ENCODE results near the gene SHKBP1.
"Not testable (repeated sequence)": the region's sequence is repeated elsewhere in the genome, so short reads cannot be mapped to it uniquely, and the experiment has no call there.

Gene SHKBP1

DNA sequence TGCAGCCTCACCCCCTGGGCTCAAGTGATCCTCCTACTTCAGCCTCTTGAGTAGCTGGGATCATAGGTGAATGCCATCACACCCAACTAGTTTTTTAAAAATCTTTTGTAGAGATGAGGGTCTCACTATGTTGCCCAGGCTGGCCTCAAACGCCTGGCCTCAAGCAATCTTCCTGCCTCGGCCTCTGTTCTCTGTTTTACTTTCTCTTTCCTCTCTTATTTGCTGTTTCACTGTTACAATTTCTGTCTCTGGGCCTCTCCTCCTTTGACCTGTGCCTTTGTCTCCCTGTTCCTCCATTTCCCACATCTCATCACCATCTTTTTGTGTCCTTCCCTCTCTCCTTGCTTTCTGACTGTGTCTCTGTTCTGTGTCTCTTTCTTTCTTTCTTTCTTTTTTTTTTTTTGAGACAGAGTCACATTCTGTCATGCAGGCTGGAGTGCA lies 9.3 kb downstream of the SHKBP1 start:
- DNase-seq (ENCODE audit: low spot score), result no peak

DNA sequence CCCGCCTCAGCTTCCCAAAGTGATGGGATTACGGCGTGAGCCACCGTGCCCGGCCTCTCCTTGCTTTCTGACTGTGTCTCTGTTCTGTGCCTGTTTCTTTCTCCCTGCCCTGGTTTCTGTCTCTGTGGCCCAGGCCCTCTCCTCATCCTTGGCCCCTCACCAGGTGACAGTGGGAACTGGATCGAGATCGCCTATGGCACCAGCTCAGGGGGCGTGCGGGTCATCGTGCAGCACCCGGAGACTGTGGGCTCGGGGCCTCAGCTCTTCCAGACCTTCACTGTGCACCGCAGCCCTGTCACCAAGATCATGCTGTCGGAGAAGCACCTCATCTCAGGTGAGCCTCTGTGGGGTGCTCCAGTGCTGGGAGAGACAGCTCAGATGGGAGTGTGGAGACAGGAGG lies 9.9 kb downstream of the SHKBP1 start:
- no peak for DNase-seq (ENCODE audit: low spot score)

DNA sequence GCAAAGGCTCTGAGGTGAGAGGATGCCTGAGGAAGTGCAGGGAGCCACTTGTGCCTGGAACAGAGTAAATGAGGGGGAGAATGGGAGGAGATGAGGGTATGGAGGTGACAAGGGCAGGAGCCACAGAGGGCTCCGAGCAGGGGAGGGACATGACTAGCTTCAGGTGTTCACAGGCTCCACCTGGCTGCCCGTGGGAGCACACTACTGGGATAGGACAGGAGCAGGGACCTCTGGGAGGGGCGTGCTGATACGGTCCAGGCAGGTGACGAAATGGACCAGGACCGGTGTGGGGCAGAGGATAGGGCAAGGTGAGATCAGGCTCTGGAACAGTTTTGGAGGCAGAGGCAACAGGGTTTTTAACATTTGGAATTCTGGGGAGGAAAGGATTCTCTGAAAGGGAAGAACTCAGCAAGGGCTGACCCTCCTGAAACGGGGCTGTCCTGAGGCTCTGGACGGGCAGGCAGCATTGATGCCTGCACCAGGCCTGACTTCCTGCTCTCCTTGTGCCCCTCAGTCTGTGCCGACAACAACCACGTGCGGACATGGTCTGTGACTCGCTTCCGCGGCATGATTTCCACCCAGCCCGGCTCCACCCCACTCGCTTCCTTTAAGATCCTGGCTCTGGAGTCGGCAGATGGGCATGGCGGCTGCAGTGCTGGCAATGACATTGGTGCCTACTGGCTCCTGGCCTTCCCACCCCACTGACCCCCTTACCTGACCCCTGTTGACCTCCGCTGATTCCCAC lies 11.6 kb downstream of the SHKBP1 start:
- no peak for DNase-seq (ENCODE audit: low spot score)

DNA sequence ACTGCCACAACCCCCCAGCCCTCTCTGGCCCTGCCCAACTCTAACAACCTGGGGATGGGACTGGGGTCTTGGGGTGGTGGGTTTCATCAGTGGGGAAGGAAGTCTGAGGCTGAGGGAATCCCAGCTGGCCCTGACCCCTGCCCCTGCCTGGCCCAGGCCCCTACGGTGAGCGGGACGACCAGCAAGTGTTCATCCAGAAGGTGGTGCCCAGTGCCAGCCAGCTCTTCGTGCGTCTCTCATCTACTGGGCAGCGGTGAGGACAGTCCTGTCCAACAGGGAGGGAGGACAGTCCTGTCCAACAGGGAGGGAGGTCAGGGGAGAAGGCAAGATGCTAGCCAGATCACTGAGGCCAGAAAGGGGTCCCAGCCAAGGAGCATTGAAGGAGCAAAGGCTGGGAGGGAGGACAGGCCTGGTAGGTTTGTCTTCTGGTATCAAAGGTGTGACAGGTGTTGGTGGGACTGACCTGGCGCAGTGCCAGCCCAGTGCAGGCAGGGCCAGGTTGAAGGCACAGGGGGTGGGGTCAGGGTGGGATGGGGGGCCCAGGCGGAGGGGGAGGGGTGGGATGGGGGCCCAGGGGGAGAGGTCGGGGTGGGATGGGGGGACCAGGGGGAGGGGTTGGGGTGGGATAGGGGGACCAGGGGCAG lies 12.4 kb downstream of the SHKBP1 start:
- no peak for DNase-seq (ENCODE audit: low spot score)

DNA sequence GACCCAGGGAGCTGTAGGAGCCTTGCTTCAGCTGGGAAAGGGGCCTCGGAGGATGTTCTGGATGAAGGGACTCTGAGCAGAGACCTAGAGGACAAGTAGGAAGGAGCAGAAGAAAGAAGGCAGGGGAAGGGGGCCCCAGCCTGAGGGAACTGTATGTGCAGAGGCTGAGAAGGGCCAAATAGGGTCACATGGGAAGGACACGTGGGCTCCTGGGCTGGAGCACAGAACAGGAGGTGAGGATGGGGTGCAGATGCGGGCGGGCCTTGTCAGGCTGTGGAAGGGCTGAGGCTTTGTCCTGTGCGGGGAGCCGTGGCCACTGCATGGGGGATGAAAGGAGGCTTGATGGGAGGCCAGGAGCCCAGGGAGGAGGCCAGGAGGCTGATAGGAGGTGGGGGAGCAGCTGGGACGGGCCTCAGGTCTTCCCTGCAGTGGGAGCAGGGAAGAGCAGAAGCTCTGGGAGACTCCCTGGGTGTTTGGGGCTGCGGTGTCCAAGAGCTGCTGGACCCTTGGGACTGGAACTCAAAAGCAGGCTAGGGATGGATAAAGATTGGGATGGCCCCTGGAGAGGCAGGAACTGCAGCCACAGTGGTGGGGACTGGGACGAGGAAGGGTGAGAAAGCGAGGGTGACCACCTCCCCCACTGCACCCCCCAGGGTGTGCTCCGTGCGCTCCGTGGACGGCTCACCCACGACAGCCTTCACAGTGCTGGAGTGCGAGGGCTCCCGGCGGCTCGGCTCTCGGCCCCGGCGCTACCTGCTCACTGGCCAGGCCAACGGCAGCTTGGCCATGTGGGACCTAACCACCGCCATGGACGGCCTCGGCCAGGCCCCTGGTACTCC lies 13.1 kb downstream of the SHKBP1 start:
- DNase-seq (ENCODE audit: low spot score), result no peak

DNA sequence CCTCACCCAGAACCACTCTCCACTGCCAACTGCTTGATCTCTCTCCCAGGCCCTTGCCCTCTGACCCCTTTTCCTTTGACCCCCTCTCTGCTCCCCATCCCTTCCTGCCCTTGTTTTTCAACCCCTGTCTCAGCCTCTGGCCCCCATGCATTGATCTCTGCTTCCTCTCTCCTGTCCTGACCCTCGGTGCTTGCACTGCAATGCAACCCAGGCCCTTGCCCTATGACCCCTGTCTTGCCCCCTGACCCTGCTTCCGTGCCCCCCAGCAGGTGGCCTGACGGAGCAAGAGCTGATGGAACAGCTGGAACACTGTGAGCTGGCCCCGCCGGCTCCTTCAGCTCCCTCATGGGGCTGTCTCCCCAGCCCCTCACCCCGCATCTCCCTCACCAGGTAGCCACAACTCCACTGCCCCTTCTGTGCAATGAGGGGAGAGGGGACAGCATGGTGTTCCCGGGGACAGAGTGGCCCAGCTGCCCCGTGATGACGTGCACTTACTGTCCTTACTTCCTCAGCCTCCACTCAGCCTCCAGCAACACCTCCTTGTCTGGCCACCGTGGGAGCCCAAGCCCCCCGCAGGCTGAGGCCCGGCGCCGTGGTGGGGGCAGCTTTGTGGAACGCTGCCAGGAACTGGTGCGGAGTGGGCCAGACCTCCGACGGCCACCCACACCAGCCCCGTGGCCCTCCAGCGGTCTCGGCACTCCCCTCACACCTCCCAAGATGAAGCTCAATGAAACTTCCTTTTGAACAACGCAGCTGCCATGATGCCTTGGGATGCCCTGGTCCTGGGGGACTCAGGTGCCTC lies 14.0 kb downstream of the SHKBP1 start:
- no peak for DNase-seq (ENCODE audit: low spot score)

DNA sequence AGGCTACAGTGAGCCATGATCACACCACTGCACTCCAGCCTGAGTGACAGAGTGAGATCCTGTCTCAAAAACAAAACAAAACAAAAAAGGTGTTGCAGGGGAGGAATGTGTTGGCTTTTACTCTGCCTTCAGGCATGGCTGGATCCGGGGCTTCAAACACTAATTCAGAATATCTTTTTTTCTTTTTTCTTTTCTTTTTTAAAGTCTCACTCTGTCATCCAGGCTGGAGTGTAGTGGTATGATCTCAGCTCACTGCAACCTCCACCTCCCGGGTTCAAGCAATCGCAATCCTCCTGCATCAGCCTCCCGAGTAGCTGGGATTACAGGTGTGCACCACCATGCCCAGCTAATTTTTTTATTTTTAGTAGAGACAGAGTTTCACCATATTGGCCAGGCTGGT lies 15.1 kb downstream of the SHKBP1 start:
- not testable (repeated sequence) for DNase-seq (ENCODE audit: low spot score)

DNA sequence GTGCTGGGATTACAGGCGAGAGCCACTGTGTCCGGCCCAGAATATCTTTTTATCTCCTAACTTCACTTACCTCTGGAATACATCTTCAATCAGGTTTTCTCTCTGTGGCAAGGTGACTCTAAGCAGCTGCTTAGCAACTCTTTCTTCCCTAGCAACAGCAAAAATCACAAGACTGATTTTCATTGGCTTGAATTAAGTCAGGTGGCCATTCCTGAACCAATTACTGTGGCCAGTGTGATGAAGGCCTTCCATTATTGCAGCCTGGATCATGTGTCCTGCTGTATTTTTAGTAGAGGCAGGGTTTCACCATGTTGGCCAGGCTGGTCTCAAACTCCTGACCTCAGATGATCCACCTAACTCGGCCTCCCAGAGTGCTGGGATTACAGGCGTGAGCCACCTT lies 15.5 kb downstream of the SHKBP1 start:
- peak; percentile 35 for DNase-seq (ENCODE audit: low spot score)

DNA sequence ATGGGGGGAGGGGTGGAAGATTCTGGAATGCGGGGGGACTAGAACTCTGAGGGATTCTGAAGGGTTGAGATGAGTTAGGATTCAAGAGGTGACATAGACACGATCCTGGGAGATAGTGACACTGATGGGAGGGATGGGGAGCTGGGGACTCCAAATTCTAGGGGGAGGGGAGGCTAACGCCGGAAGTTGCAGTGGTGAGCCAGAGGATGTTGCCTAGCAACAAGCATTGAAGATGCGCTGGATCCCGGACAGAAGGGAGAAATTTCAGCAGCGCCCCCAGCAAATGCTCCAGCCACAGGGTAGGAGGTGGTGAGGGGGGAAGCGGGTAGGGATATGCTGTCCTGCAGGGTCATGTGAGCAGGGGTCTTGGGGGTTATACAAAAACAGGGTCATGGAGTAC lies 17.6 kb downstream of the SHKBP1 start:
- no peak for DNase-seq (ENCODE audit: low spot score)

DNA sequence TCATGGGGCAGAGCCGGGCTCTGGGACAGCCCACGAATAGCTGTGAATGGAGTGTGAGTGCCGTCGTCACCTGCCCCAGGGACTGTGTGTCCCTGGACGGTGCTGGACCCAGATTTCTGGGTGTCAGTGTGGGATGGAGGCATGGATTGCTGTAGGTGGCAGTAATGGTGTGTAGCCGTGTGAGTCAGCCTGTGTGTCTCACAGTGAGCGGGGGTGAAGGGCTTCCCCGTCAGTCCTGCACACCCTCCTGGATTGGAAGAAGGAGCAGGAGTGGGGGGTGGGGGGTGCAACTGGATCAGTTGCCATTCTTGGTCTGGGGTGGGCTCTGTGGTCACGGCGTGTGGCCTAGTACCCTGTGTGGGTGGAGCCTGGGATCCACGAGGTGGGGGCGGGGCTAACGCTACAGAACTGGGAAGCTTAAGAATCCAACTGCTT lies 18.0 kb downstream of the SHKBP1 start:
- no peak for DNase-seq (ENCODE audit: low spot score)

DNA sequence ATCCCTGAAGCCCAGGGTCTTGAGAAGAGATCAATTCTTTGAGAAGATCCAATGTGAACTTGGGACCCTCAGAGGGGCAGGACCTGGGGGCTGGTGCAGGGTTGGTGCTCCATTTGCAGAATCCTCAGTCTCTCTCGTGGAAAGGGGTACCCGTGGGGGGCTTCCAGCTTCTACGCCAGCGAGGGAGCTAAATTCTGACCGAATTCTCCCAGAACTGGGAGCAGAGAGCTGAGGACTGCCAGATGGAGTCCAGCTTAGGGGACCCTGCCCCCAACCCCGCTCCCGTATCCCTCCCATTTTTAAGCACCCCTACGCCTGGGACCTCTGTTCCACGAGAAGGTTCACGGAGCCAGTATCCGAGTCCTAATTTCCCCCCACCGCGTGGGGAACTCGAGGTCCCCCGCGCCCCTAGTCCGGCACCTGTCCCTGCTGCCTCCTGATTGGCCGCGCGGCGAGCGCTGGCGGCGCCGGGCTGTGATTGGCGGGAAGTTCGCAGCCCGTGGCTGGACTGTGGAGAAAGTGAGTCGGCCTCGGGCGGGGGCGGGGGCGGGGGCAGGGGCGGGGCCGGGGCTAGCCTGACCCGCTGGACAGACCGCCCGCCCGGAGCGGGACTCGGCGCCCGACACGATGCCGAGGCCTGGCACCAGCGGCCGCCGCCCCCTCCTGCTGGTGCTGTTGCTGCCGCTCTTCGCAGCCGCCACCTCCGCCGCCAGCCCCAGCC lies 20.1 kb downstream of the SHKBP1 start:
- DNase-seq (ENCODE audit: low spot score), result no peak

DNA sequence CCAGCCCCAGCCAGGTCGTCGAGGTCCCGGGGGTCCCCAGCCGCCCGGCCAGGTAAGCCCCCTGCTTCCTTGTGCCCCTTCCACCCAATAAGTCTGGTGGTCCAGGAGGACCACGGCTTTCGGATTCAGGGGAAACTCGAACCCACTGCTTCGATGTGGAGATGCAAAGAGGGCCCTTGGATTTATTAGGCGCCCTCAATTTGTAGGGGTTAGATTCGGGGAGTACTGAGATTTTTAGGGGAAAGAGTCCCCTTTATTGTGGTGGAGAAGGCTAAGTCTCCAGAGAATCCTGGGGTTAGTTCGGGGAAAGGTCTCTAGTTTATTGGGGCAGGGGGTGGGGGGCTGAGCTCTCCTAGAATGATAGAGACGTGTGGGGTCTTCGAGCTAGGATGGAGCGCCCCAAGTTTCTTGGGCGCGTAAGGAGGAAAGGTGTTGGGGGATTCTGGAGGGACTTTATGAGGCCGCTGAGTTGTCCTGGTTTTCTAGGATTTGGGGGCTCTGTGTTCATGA lies 20.7 kb downstream of the SHKBP1 start:
- no peak for DNase-seq (ENCODE audit: low spot score)

DNA sequence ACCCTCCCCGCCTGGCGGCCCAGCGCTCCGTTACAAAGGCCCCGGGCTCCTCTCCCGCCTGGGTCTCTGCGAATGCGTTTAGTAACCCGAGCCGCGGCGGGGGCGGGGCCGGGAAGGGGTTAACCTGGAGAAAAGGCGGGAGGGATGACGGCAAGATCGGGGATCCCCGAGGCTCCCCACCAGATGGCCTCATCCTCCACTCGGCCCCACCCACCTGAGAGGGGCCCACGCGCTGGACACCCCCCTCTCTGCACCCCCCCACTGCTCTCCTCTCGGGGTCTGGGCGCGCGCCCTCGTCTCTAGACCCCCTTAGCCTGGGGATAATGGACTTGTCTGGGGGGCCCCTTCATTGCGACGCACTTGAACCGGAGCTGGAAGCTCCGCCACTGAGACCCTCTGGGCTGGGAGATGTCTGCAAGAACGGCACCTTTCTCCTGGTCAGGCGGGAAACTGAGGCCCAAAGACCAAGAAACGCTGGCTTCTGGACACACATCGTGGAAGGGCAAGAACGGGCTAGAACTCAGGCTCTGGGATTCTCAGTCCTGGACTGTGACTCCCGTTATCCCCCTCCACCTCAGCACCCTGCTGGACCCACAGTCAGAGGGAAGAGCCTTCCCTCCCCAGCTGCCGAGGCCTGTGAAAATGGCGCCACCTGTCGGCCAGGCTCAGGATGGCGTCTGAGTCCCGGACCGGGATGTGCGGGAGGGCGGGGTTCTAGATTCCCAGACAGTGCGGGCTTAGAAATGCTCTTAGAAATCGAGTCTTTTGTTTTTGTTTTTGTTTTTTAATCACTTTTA lies 21.6 kb downstream of the SHKBP1 start:
- peak; percentile 82 for DNase-seq (ENCODE audit: low spot score)

DNA sequence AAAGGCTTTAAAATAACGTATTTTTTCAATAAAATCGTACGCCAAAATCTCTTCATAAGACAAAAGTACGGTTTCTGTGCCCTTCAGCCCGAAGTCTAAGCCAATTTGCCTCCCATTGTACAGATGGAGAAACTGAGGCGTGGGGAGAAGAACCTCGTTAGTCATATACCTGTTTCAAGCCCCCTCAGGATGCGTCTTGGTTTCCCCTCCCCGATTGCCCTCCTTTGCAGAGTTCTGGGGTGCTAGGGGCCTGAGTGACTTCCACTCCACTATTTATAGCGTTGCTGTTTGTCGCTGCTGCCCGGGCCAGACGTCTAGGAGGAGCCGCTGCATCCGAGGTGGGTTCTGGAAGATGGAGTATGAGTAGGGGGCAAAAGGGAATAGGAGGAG lies 22.2 kb downstream of the SHKBP1 start:
- no peak for DNase-seq (ENCODE audit: low spot score)

DNA sequence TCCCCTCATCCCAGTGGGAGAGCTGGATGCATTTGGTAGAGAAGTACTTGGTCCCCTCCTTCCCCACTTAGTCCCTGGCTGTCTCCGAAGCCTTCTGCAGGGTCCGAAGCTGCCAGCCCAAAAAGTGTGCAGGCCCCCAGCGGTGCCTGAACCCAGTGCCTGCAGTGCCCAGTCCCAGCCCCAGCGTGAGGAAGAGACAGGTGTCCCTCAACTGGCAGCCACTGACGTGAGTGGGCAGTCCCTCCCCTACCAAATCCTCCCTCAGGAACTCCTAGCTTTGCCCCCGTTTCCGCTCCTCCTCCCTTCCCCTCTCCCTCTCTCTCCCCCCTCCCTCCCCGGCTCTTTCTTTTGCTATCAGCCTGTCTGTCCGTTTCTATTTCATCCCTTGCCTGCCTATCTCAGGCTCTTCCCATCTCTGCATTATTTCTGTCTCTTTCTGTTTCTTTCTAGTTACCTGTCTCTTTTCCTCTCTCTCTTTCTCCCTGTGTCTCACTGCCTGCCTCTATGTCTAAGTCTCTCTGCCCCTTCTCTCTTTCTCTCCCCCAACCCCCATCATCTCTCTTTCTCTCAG lies 22.7 kb downstream of the SHKBP1 start:
- DNase-seq (ENCODE audit: low spot score), result no peak

DNA sequence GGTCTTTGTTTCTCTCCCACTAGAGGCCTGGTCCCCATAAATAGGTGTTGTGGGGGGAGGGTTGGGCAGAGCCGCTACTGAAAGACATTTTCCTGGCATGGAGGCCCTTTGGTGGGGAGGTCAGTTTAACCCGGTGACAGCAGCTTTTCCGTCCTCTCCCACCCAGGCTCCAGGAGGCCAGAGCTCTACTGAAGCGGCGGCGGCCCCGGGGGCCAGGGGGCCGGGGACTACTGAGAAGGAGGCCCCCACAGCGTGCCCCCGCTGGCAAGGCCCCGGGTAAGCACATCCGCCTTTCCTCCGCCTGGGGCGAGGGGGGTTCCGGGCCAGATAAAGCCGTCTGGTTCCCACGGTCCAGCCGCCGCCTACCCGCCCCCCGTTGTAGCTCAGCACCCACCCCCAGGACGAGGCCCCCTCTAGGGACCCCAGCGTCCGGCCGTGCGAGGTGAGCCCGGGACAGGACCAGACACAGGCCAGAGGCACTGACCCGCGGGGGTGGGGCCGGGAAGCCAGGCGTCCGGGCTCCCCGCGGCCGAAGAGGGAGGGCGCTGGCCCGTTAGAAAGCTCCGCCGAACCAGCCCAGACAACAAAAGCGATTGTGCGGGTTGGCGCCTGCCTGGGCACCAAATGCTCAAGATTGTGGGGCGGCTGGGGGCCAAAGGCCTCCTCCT lies 23.4 kb downstream of the SHKBP1 start:
- no peak for DNase-seq (ENCODE audit: low spot score)

DNA sequence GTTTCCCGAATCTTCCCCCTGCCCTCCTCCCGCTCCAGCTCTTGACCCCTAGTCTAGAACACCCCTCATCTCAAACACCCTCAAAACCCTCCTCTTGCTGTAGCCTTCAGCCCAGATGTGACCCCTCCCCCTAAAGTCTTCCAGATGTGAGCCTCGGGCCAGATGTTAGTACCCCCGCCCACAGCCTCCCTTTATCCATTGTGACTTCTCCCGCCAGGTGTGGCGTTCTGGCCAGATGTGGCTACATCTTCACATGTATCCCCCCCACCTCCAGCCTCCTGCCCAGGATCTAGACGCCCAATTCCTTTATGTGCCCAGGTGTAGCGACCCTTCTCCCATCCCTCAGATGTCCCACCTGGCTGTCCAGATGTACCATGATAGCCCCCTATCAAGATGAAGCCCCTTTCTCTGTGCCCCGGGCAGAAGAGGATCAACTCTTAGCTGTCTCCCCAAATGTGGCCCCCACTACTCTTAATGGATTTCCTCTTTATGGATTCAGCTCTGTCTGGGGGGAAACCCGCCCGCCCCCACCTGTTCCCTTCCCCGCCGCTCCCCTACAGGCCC lies 24.0 kb downstream of the SHKBP1 start:
- DNase-seq (ENCODE audit: low spot score), result no peak

DNA sequence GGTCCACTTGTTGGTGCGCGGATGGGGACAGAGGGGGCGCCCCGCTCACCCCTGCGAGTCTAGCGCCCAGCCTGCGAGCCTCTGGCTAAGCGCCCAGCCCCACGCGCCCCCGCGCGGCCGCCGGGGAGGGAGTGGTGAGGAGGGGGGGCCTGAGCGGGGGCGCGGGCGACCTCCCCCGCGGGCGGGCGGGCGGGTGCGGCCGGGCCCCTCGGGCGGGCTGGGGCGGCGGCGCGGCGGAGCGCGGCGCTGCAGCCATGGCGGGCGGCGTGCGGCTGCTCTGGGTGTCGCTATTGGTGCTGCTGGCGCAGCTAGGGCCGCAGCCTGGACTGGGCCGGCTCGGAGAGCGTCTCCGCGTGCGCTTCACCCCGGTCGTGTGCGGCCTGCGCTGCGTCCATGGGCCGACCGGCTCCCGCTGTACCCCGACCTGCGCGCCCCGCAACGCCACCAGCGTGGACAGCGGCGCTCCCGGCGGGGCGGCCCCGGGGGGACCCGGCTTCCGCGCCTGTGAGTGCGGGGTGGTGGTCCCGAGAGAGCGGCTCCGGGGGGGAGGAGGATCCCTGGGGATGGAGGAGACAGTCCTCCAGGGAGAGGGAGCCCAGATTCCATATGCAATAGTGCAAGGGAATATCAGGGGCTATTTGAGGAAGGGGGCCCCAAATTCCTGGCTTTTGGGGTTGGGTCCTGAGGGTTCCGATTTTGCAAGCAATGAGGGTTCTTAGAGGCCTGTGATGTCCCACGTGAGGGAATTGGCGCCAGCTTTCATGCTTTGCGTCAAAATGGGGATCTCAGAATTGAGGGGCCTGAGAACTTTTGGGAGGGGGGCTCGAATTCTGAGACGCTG lies 24.7 kb downstream of the SHKBP1 start, which contains the start of gene LTBP4:
Gene LTBP4, plus strand, starts transcription at position 236 of the 841 bp plus-strand sequence. Its CDS starts 19 bp downstream, at position 255.
- DNase-seq (ENCODE audit: low spot score), result peak; percentile 29
